GM19043 (cell line): Measurements from ENCODE around the gene COBLL1.

Experiments used
- ATAC-seq: cut with Tn5 transposase; IDR thresholded peaks from one replicate; pipeline ENCODE4 v1.9.1; 2021; ENCODE audit warnings: low read depth; ENCODE audit not compliant: unreplicated experiment

Gene COBLL1

DNA sequence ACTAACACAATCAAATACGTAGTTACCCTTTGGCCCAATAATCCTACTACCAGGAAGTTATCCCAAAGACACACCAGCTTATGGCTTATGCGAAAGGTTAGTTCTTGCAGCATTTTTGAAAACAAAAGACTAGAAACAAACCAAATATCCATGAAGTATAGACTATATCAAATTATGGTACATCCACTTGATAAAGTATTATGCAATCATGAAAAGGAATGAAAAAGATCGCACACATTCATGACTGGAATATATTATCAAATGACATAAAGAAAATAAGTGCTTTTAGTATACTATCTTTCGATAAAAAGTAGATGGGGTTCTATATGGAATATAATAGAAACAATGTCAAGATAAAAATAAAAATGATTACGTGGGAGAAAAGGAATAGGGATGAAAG is 78.2 kb downstream of the COBLL1 start:
- no peak for ATAC-seq

DNA sequence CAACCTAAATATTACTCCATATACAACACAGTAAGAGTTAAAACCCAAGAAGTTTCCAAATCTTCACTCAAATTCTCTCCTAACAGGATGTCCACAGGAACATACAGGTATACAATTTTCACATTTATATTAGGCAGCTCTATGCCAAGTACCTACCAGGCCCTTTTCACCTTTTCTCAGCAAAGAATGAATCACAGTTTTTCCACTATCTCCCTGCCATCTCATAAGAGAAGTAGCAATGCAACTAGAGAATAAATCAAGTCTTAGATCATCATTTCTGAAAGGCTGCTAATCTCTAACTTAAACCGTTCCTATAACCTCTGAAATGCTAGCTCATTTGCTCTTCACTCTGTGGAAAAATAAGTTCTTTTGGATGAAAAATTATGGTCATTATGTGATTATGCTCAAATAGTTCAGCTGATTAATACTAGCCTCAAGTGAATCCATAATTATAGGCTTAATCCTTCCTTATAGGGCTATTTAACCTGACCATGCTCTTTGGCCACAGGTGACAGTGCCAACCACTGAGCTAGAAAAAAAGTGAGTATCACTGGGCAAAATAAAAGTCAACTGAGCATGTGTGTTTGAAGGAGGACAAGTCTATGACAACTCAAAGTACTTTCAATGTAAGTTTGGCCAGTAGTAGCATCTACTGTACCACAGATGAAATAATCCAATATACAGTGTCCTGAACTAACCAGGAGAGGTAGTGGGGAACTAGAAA is 79.7 kb downstream of the COBLL1 start:
- ATAC-seq, result no peak

DNA sequence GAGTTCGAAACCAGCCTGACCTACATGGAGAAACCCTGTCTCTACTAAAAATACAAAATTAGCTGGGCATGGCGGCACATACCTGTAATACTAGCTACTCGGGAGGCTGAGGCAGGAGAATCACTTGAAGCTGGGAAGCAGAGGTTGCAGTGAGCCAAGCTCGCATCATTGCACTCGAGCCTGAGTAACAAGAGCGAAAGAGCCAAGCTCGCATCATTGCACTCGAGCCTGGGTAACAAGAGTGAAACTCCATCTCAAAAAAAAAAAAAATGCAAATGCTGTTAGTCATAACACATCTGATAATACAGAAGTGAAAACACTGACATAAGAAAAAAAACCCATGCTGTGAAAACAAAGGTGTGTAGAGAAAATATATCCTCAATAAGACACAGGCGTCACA is 80.4 kb downstream of the COBLL1 start:
- peak; percentile 100 for ATAC-seq

DNA sequence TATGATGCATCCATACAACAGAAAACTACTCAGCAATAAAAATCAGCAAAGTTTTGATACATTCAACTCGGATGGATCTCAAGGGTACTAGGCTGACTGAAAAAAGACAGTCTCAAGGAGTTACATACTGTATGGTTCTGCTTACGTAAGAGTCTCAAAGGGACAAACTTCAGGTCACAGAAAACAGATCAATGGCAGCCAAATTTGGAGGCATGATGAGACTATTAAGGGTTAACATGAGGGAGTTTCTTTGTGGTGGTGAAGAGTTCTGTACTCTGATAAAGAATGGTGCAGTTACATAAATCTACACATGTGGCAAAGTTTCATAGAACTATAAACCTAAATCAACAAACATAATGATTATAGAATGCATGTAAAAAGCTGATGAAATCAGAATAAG is 81.4 kb downstream of the COBLL1 start:
- no peak for ATAC-seq

DNA sequence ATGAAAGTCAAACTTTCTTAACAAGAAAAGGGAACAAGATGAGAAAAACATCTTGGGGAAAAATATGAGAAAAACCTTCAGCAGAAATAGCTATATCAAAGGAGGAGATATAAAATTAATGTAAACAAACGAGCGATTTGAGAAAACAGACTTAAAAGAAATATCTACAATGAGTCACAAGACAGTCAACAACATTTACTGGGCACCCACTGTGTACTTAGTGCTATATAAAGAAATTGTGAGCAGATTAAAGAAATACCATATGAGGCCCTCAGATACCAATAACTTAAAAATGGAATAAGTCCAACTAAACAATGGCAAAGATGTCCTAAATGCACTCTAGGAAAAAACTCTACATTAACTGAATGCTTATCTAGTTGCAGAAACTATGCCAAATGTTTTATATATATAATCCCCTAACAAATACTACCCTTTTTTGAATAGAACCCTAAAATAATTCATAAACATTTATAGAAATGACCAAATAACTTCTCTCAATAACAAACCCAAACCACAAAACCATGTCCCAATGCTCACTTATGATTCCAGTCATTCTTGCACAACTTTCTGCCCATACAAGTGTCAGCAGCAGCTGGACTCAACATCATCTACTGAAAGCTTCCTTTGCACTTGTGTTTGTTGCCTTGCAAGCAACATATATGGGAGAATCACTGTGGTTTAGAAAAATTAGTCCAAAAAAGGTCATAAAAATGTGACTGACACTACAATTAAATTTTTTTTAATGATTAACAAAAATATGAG is 83.5 kb downstream of the COBLL1 start:
- no peak for ATAC-seq

DNA sequence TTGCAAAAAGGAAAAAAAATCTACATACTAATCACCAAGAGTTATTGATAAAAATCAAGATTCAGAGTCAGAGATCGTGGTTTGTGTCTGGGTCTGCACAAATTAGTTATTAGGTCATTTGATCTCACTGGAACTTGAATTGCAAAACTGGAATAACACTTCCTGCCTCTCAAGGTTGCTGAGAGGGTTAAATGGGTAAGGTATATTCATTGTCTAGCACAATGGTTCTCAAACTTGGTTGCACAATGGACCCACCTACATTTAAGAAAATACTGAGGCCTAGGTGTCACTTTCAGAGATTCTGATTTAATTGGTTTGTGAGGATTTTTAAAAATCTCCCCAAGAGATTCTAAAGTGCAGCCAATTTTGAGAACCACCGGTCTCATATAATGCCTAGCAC is 84.8 kb downstream of the COBLL1 start:
- no peak for ATAC-seq

DNA sequence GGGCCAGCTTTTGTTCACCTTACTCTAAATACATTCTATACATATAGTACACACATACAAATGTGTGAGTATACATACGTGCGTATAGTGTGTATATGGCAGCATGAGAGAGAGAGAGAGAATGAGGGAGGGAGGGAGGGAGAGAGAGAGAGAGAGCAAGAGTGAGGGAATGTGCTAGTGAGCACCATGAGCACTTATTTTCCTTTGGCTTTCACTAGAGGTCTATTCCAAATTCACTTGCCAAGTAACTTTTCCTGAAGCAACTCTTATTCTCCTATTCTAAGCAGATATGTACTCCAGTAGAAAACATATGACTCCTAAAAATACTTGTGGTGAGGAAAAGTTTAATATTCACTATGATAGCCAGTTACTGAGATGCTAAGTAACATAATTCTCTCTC is 85.7 kb downstream of the COBLL1 start:
- no peak for ATAC-seq

DNA sequence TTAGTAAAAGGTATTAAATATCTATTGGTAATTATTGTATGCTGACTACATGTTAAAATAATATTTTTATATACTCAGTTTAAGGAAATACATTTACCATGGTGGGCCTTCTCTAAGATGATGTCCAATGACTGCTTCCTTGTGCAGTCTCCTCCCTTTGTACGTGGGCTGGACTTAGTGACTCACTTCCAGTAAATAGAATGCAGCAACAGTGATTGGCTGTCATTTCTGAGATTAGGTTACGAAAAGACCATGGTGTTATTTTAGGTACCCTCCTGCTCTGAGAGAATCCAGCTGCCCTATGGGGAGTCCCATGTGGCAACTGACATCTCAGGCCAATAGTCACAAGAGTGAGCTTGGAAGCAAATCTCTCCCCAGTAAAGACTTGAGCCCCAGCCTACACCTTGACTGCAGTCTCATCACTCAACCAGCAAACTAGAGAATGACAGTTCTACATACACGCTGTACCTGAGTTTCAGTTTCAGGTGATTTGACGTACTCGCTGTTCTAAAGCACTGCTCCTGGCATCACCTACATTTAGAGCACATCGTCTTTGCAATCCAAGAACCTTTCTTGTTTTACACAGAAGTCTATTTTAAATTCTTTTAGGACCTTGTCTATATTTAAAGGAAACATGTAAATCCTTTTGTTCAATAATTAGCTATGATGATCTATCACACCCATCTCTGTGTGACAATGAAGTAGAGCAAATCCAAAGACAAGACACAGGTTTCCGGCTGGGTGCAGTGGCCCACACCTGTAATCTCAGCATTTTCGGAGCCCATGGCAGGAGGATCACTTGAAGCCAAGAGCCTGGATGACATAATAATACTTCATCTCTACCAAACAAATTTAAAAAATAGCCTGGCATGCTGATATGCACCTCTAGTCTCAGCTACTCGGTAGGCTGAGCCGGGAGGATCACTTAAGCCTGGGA is 87.2 kb downstream of the COBLL1 start:
- ATAC-seq, result no peak

DNA sequence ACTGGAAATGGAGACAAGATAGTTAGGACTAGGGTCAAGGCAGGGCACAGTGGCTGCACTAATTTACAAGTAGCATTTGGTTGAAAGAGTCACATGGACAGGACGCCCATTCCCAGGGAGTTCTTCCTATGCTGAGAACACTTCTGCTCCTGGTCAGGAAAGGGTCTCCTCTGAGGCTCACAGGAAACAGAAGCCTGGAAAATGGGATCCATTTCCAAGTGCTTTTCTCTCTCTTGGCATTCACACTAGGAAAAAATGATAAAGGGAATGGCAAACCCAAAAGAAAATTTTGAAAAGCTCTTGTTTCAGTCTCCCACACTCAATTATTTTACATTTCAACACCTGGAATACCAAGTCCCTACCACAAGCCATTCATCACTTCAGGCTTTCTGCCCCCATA is 88.7 kb downstream of the COBLL1 start:
- ATAC-seq, result no peak

DNA sequence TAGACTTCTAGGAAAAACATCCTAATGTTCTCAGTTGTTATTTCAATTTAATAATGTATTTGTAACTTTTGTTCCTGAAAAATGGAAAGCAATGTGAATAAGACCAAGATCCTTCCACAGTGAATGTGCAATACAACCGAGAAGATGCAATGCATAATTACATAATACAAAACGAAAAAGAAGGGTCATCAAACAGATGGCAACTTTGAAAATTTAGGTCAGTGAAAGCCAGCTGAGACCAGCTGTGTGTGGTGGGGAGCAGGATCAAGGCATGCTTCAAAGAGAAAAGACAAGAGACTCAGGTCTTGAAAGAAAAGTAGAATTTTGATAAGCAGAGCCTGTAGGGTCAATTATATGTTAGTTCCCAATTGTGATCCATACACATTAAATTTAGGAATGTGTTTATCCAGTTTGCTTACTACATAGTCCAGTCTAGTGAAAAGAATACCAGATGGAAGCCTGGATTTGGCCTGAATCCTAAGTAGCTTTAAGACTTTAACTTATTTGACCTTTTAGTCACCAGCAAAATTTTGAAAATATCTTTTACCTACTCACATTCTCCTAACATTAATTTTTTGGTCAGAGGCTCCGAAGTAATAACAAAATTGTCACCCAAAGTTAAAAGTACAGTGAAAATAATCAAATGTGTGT is 93.7 kb downstream of the COBLL1 start:
- ATAC-seq, result no peak

DNA sequence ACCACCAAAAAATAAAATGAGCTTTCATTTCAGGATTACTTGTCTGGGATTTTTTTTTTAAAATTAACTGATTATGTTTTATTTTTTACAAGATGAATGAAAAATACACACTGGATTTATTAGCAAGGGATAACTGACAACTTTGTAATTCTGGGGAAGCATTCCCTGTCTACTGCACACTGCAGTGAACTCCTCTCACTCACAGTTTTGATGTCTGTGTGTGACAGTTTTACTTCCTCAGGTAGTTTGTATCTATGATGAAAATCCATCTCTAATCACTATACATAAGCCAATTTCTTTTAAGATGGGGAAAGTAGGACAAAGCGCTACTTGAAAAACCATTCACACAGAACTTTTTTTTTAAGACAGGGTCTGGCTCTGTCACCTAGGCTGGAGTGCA is 94.5 kb downstream of the COBLL1 start:
- no peak for ATAC-seq

DNA sequence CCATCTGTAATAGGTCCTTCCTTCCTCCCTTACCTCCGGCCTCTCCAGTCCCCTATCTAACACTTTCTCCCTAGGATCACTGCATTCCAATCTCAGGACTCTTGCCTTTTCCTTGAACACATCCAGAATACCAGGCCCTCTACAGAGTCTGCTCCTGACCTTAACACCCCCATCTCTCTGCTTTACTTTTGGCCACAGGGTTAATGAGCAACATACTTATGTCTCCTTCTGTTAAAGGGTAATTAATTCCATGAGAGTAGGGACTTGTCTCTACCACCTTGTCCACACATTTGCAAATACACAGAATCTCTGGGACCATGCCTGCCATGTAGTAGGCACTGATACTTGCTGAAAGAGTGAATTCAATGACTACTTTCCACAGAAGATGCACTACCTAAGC is 94.9 kb downstream of the COBLL1 start:
- ATAC-seq, result no peak

DNA sequence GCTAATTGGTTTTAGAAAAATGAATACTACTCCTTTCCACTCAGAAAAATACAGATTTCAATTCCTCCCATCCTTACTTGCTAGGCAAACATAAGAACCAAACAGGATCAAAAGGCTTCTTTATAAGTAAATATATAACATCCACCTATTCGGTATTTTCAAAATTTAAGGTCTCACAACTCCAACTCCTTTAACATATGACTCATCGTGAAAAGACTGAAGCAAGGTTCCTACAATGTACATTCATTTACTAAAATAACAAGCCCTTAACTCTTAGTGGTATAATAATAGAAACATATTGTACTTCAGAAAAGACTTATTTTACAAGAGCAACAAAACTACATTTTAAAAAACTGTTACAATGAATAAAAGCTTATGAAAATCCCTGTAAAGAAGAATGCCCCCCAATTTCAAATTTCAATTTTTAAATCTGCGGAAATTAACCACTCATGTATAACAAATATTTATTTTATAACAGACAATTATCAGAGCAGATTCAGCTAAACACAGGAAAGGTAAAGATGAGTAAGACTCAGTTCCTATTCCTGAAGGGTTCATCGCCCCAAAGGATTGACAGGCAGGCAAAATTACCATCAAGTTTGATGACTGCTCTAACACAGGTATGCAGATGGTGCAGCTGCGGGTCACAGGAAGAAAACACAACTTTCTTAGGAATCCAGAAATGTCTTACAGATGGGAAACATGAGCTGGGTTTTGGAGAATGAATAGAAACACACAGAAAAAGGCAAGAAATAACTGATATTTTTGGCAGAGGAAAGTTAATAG is 96.4 kb downstream of the COBLL1 start:
- ATAC-seq, result no peak

DNA sequence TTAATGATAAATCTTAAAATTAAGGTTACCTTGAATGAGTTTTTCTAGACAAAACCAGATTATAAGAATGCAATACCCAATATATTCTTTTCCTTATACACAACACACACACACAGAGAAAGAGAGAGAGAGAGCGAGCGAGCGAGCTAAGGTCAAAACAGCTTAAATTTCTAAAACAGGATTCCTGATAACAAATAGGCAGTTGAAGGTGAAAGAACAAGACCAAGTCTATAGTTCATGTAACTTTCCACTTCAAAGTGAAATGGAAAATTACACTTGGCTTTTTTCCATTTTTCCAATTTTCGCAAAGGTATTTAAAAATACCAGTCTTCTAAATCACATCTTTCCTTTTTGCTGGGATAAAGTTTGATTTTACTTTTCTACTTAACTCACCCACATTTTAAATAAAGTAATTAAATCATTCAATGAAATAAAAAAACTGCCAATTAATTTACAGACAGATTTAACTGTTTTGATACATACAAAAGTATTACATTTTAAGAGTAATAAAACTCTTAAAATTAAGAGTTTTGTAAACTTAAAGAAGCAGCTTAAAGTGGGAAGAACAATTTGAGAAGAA is 98.8 kb downstream of the COBLL1 start:
- ATAC-seq, result no peak

DNA sequence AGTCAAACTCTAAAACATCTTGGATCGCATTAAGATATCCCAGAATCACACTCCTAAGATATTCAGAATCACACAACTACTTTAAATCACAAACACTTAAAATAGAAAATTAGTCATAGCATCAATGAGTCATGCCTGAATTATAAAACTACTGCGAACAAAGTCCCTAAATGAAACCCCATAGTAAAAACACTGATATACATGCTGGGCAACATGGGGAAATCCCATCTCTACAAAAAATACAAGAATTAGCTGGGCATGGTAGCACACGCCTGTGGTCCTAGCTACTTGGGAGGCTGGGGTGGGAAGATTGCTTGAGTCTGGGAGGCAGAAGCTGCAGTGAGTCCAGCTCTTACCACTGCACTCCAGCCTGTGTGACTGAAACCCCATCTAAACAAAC is 101.7 kb downstream of the COBLL1 start:
- ATAC-seq, result no peak

DNA sequence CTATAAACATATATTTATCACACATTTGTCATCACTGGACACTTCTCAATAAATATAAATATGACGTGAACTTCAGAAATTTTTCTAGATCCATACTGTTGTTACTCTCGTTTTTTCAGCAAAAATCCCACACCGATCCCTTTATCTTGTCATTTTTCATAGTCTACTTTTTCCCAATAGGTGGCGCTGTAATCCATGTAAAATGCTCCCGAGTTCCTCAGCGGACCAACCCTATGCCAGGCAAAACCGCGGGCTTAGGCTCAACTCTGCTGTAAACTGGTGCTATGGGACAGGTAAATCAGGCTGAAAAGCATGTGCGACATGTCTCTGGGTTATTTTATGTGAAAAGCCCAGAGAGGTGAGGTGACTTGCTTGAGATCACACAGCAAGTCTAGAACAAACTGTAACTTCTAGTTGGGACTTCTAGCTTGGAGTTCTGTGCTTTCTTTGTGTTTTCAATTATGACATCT is 104.0 kb downstream of the COBLL1 start:
- peak; percentile 77 for ATAC-seq

DNA sequence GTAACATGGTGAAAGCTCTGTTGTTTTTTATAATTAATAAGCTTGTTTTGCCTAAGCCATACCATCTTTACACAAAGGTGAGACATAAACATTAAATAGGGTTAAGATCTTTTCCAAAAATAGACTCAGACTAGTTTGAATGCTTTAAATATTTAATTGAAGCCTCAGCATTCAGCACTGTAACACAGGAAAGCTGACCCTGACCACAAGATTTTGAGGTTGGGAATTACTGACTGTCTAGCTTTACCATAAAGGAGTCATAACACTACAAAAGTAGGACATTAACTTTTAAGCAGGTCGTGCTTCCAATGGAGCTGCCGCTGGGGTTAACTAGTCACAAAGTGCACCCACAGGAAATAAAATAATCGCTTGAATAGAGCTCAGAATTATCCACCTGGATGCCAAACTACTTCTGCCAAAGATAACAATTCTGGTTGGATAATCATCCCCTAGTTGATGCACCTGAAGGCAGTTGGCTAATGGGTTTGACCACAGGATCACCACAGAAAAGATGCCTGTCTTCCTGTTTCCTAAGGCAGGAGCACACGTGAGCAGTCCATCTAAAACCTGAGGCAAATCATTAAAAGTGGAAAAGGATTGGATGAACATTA is 106.2 kb downstream of the COBLL1 start:
- ATAC-seq, result no peak

DNA sequence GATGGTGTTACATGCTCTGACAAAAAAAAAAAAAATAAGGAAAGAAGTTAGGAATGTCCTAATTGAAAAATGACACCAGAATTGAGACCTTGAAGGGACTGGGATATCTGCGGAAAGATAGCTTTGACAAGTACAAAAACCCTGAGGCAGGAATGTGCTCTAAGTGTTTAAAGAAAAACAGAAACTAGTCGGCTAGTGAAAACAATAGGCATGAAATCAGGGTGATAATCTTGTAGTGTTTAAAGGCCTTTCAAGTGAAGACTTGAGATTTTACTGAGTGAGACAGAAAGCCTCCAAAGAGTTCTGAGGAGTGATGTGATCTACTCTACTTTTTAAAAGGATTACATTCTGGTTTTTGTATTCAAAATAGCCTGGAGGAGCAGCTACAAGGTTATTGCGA is 107.4 kb downstream of the COBLL1 start:
- no peak for ATAC-seq

DNA sequence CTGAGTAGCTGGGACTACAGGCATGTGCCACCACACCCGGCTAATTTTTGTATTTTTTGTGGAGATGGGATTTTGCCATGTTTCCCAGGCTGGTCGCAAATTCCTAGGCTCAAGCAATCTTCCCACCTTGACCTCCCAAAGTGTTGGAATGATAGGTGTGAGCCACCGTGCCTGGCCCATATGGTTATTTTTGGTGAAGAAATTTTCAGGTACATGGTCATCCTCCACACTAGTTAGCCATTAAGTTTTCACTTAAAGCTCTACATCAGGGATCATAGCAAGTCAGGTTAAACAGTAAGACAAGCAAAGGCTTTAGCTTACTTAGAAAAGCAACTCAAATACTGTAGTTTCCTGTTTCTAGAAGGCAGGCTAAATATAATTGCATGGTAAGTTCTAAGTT is 116.1 kb downstream of the COBLL1 start:
- ATAC-seq, result no peak
